MCF 10A (cell line): ENCODE results near the gene UVRAG. TPM values are rescaled to one million over a fixed set of nuclear protein-coding genes. Genes with fewer than 3 reads are reported as not detected.
"Not testable (repeated sequence)": the region's sequence is repeated elsewhere in the genome, so short reads cannot be mapped to it uniquely, and the experiment has no call there.

Source experiments
- BruUV-seq: library from RNA; stranded (reverse); fragments of 400-500 nt; replicated peaks from 2 replicates; lab custom pipeline; 2021; lab: Mats Ljungman, UMichigan
- CTCF ChIA-PET: fragments of 300-600 bp; sonication (Branson Sonifier 250); formaldehyde crosslinking; extraction: SDS; loops from one replicate; lab custom pipeline; 2021; ENCODE audit warnings: antibody characterized with exemption, inconsistent platforms; lab: Yijun Ruan, JAX
- POLR2A ChIA-PET: fragments of 300-600, 350-650 bp; sonication (Branson Sonifier 250); formaldehyde crosslinking; extraction: SDS; loops from one replicate; lab custom pipeline; 2020; ENCODE audit warnings: antibody characterized with exemption, inconsistent platforms; lab: Yijun Ruan, JAX
- DNase-seq: peaks from one replicate; pipeline ENCODE4 v3.0.0-alpha.2; 2018; ENCODE audit not compliant: unreplicated experiment
- H3K27ac Mint-ChIP-seq: one replicate; pipeline ENCODE4 v1.8.0; 2022; ENCODE audit warnings: mild to moderate bottlenecking, low read depth, mixed read lengths; ENCODE audit not compliant: unreplicated experiment
- H3K27me3 Mint-ChIP-seq: one replicate; pipeline ENCODE4 v1.8.0; 2022; ENCODE audit warnings: mixed read lengths; ENCODE audit not compliant: insufficient read depth, unreplicated experiment
- H3K36me3 Mint-ChIP-seq: one replicate; pipeline ENCODE4 v1.8.0; 2022; ENCODE audit warnings: mild to moderate bottlenecking, moderate library complexity, mixed read lengths; ENCODE audit not compliant: insufficient read depth, unreplicated experiment
- H3K4me1 Mint-ChIP-seq: one replicate; pipeline ENCODE4 v1.8.0; 2022; ENCODE audit warnings: mixed read lengths; ENCODE audit not compliant: insufficient read depth, unreplicated experiment
- H3K4me3 Mint-ChIP-seq: one replicate; pipeline ENCODE4 v1.8.0; 2022; ENCODE audit warnings: mild to moderate bottlenecking, moderate library complexity, mixed read lengths; ENCODE audit not compliant: unreplicated experiment
- H3K9me3 Mint-ChIP-seq: one replicate; pipeline ENCODE4 v1.8.0; 2022; ENCODE audit warnings: mixed read lengths; ENCODE audit not compliant: unreplicated experiment
- CTCF ChIP-seq: fragments of 200-600 bp; IDR thresholded peaks from one replicate; pipeline ENCODE4 v1.8.0; 2022; ENCODE audit warnings: antibody characterized with exemption, mild to moderate bottlenecking; ENCODE audit not compliant: unreplicated experiment
- intact Hi-C: fragments of 100-400 bp; cut with micrococcal nuclease; formaldehyde crosslinking; loops from 2 replicates; pipeline ENCODE4 v1.14.1; 2022
- total RNA-seq: library from RNA; stranded (reverse); gene quantifications from 2 replicates; pipeline ENCODE4 v1.2.3, GENCODE V29; 2022

The UVRAG gene
- total RNA-seq, 1 experiment from 2014 or later, result 12.4 TPM

- Mint-ChIP-seq H3K9me3 (no peaks in the 10 kb centered on the region), H3K36me3 (no peaks in the 10 kb centered on the region), H3K4me3 (no peak overlapping the region), H3K4me1 (peaks cover 28% of the 10 kb centered on the region), H3K27ac (no peak overlapping the region), H3K27me3 (no peaks in the 10 kb centered on the region)
- CTCF ChIA-PET, result no interaction called here
- POLR2A ChIA-PET, result interaction anchor here (0.9 kb wide), 1 partner anchor 145 kb away, joined by 3 read pairs; no protein-coding TSS in a partner anchor
- DNase-seq, result no peak
- no TSS peak for BruUV-seq
- TF ChIP-seq CTCF, result no peak
- intact Hi-C loops, result no loop called here
These were observed 149.1 kb downstream of the UVRAG start for GRCh38 chr11:75964071-75964470.

- Mint-ChIP-seq H3K36me3 (no peaks in the 10 kb centered on the region), H3K4me1 (peaks cover 30% of the 10 kb centered on the region), H3K27me3 (no peaks in the 10 kb centered on the region), H3K9me3 (no peaks in the 10 kb centered on the region), H3K4me3 (peak overlapping the region; percentile 26), H3K27ac (peak overlapping the region; percentile 65)
- intact Hi-C loops, result no loop called here
- TF ChIP-seq CTCF, result no peak
- CTCF ChIA-PET, result no interaction called here
- POLR2A ChIA-PET, result interaction anchor here (0.5 to 2.1 kb wide), 2 partner anchors 13 to 153 kb away, joined by 3 to 8 read pairs; no protein-coding TSS in a partner anchor
- DNase-seq, result peak; percentile 77
- no TSS peak for BruUV-seq
These were observed 151.7 kb downstream of the UVRAG start for GRCh38 chr11:75966537-75967287.

- no TSS peak for BruUV-seq
- Mint-ChIP-seq H3K27me3 (no peaks in the 10 kb centered on the region), H3K36me3 (no peaks in the 10 kb centered on the region), H3K4me3 (no peak overlapping the region), H3K9me3 (peaks cover 8% of the 10 kb centered on the region), H3K27ac (peak overlapping the region; percentile 11), H3K4me1 (peaks cover 30% of the 10 kb centered on the region)
- CTCF ChIA-PET, result no interaction called here
- DNase-seq, result peak; percentile 34
- no peak for TF ChIP-seq CTCF
- POLR2A ChIA-PET, result interaction anchor here (2.1 kb wide), 1 partner anchor 12 kb away, joined by 8 read pairs; no protein-coding TSS in a partner anchor
- intact Hi-C loops, result no loop called here
These were observed 153.1 kb downstream of the UVRAG start for GRCh38 chr11:75968021-75968625.

GRCh38 chr11:75969626-75970308 is 154.8 kb downstream of the UVRAG start:
- intact Hi-C loops, result no loop called here
- ChIA-PET CTCF (interaction anchor here (0.7 kb wide), 2 partner anchors 72 to 168 kb away, joined by 3 read pairs; no protein-coding TSS in a partner anchor), POLR2A (no interaction called here)
- H3K27me3 Mint-ChIP-seq, result no peaks in the 10 kb centered on the region
- no TSS peak for BruUV-seq
- no peak overlapping the region for H3K27ac Mint-ChIP-seq
- no peaks in the 10 kb centered on the region for H3K36me3 Mint-ChIP-seq
- H3K4me3 Mint-ChIP-seq, result no peak overlapping the region
- DNase-seq, result no peak
- H3K4me1 Mint-ChIP-seq, result peaks cover 30% of the 10 kb centered on the region
- TF ChIP-seq CTCF, result no peak
- H3K9me3 Mint-ChIP-seq, result peaks cover 8% of the 10 kb centered on the region

GRCh38 chr11:75973710-75974109 is 158.7 kb downstream of the UVRAG start:
- DNase-seq, BruUV-seq, CTCF ChIA-PET, H3K27me3 Mint-ChIP-seq, intact Hi-C loops, H3K27ac Mint-ChIP-seq, H3K9me3 Mint-ChIP-seq, H3K4me3 Mint-ChIP-seq, H3K36me3 Mint-ChIP-seq, H3K4me1 Mint-ChIP-seq, POLR2A ChIA-PET: not testable (repeated sequence)
